ENCODE results near the gene ARRB1. TPM values are rescaled to one million over a fixed set of nuclear protein-coding genes. Genes with fewer than 3 reads are reported as not detected.
"Not testable (repeated sequence)": the region's sequence is repeated elsewhere in the genome, so short reads cannot be mapped to it uniquely, and the experiment has no call there.

ARRB1 gene
- total and polyA plus RNA-seq, 9 of the 15 experiments (the other 6 are each of a cell fraction or from before 2014, with no cell fraction given), result 6.6 to 45.4 (median 28.5) TPM

GRCh38 chr11:75330886-75331285, 20.6 kb downstream of the ARRB1 start:
- H3K4me2 ChIP-seq (ENCODE audit: insufficient read depth, low read length); H3K27ac ChIP-seq (ENCODE audit: extremely low read depth, low read depth, low read length); H4K20me1 ChIP-seq (replicated peaks; ENCODE audit: control insufficient read depth, insufficient read depth, low read length); H3K9me1 ChIP-seq (ENCODE audit: control insufficient read depth, insufficient read depth, low read length); CTCF ChIA-PET (ENCODE audit: low intra/inter-chr PET ratio); ATAC-seq; H3K9me3 ChIP-seq (replicated peaks; ENCODE audit: control insufficient read depth, insufficient read depth, low read depth, low read length); H3K9ac ChIP-seq (ENCODE audit: insufficient read depth in 1 of 2, low read depth in 2 of 2, low read length in 2 of 2); H3K36me3 ChIP-seq (ENCODE audit: control insufficient read depth, insufficient read depth, low read length); H3K27me3 ChIP-seq (ENCODE audit: control insufficient read depth in 2 of 2, insufficient read depth in 2 of 2, low read length in 2 of 2); DNase-seq (ENCODE audit: extremely low read depth in 1 of 4, low spot score in 3 of 4); H3K4me3 ChIP-seq; in situ Hi-C loops (cut with MboI); intact Hi-C loops (cut with micrococcal nuclease); BruUV-seq (replicated peaks); FAIRE-seq; H2AFZ ChIP-seq (ENCODE audit: low read depth, low read length): not testable (repeated sequence)
- Histone ChIP-seq H3K4me1 (replicated peaks in 1 of 2; ENCODE audit: control insufficient read depth in 2 of 2, insufficient read depth in 2 of 2, low read length in 2 of 2) (peaks cover 42 to 50% of the 10 kb centered on the region in 2 experiments; a peak in 4 of 5 replicates), H3K79me2 (ENCODE audit: control insufficient read depth, insufficient read depth, low read length) (peaks cover 57% of the 10 kb centered on the region)
- TF ChIP-seq, protein P1, sequence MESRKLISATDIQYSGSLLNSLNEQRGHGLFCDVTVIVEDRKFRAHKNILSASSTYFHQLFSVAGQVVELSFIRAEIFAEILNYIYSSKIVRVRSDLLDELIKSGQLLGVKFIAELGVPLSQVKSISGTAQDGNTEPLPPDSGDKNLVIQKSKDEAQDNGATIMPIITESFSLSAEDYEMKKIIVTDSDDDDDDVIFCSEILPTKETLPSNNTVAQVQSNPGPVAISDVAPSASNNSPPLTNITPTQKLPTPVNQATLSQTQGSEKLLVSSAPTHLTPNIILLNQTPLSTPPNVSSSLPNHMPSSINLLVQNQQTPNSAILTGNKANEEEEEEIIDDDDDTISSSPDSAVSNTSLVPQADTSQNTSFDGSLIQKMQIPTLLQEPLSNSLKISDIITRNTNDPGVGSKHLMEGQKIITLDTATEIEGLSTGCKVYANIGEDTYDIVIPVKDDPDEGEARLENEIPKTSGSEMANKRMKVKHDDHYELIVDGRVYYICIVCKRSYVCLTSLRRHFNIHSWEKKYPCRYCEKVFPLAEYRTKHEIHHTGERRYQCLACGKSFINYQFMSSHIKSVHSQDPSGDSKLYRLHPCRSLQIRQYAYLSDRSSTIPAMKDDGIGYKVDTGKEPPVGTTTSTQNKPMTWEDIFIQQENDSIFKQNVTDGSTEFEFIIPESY (CRISPR knock-in tag; IDR thresholded peaks at IDR 0.05), result peak; percentile 91
- WGBS (ENCODE audit: insufficient coverage, low coverage, missing lambda C conversion rate), result 91% methylated on average over 14 of the region's 14 CpGs
- POLR2A ChIA-PET, result interaction anchor here (1.0 to 2.4 kb wide), 4 partner anchors 10 to 70 kb away, joined by 3 to 8 read pairs (median 5); no protein-coding TSS in a partner anchor

- DNase-seq (ENCODE audit: extremely low read depth in 1 of 4, low spot score in 3 of 4) (peak in 2 of 4 experiments; percentile 53 to 64), FAIRE-seq (no peak), ATAC-seq (peak; percentile 60)
- Histone ChIP-seq H2AFZ (ENCODE audit: low read depth, low read length) (no peak overlapping the region), H3K36me3 (ENCODE audit: control insufficient read depth, insufficient read depth, low read length) (peaks cover 10% of the 10 kb centered on the region; the same call in 1 of the 3 replicates), H3K9me3 (replicated peaks; ENCODE audit: control insufficient read depth, insufficient read depth, low read depth, low read length) (no peaks in the 10 kb centered on the region), H3K27ac (ENCODE audit: extremely low read depth, low read depth, low read length) (peak overlapping the region; percentile 38; the same call in 1 of the 3 replicates), H3K4me2 (ENCODE audit: insufficient read depth, low read length) (peak overlapping the region; percentile 26; the same call in 1 of the 2 replicates), H3K79me2 (ENCODE audit: control insufficient read depth, insufficient read depth, low read length) (peaks cover 54% of the 10 kb centered on the region), H3K9ac (ENCODE audit: insufficient read depth in 1 of 2, low read depth in 2 of 2, low read length in 2 of 2) (peak overlapping the region in 1 of 2 experiments; percentile 3; a peak in 1 of 4 replicates), H3K4me1 (replicated peaks in 1 of 2; ENCODE audit: control insufficient read depth in 2 of 2, insufficient read depth in 2 of 2, low read length in 2 of 2) (peaks cover 42 to 46% of the 10 kb centered on the region in 2 experiments; a peak in 4 of 5 replicates), H3K4me3 (no peak overlapping the region), H3K9me1 (ENCODE audit: control insufficient read depth, insufficient read depth, low read length) (no peaks in the 10 kb centered on the region), H3K27me3 (ENCODE audit: control insufficient read depth in 2 of 2, insufficient read depth in 2 of 2, low read length in 2 of 2) (no peaks in the 10 kb centered on the region), H4K20me1 (replicated peaks; ENCODE audit: control insufficient read depth, insufficient read depth, low read length) (0 out of 2 replicates have a peak, but pooled peaks cover 6% of the 10 kb centered on the region)
- 58% methylated on average over 1 of the region's 1 CpG for WGBS (ENCODE audit: insufficient coverage, low coverage, missing lambda C conversion rate)
- peak; percentile 36 for TF ChIP-seq BRD9 (IDR thresholded peaks at IDR 0.05; ENCODE audit: low read depth, partially characterized antibody)
- peak; percentile 0 for TF ChIP-seq ZFP36 (IDR thresholded peaks at IDR 0.05; ENCODE audit: low read depth, low read length, partially characterized antibody)
- no peak for TF ChIP-seq NR2C1 (IDR thresholded peaks at IDR 0.05)
- no peak for TF ChIP-seq NR2C1 (tag; IDR thresholded peaks at IDR 0.05)
- intact Hi-C loops (cut with micrococcal nuclease), result no loop called here
- no TSS peak for BruUV-seq (replicated peaks)
- POLR2A ChIA-PET, result interaction anchor here (0.6 to 2.4 kb wide), 7 partner anchors 10 to 233 kb away, joined by 3 to 8 read pairs (median 4); partner anchors contain the start of gene RPS3
- CTCF ChIA-PET (ENCODE audit: low intra/inter-chr PET ratio), result interaction anchor here (0.8 kb wide), 1 partner anchor 54 kb away, joined by 4 read pairs; no protein-coding TSS in a partner anchor
- in situ Hi-C loops (cut with MboI), result no loop called here
These were observed 21.2 kb downstream of the ARRB1 start for GRCh38 chr11:75330291-75330690.
